ENCODE data around the gene MAP1A.

Gene MAP1A

DNA sequence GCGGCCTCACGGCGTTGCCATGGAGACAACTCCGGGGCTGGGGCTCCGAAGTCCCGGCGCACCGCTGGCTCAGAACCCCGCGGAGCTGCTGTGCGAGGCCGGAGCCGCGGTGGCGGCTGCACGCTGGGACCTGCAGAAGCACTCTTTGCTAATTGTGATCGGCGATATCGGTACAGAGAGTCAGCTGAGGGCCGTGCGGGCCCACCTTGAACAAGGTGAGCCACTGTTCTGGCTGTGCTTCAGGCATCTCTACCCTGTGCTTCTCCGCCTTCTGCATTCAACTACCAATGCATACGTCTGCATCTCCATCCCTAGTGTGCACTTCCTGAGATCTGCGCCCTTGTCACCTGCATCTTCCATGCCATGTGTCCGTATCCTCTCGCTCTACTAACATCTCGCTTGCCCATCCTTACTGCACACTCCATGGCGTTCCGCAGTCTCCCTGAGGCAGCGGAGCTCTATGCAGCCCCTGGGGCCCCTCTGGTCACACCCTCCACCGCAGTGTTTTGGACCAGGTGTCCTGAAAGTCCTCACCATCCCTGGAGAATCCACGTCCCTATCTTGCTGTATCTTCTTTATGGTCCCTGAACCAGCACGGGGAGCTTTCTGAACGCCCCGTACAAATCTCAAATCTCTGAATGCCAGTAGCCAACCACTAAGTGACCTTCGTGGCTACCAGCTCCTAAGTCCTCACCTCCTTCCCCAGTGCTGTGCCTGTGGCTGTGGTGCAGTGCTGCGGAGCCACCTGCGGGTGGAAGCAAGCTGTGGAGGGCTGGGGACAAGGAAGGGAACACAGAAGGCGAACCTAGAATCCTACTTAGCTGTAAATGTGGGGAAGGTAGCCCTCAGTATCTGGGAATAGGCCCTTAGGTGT, 6.2 kb upstream of the MAP1A start:
- DNase-seq, result peak; percentile 41

DNA sequence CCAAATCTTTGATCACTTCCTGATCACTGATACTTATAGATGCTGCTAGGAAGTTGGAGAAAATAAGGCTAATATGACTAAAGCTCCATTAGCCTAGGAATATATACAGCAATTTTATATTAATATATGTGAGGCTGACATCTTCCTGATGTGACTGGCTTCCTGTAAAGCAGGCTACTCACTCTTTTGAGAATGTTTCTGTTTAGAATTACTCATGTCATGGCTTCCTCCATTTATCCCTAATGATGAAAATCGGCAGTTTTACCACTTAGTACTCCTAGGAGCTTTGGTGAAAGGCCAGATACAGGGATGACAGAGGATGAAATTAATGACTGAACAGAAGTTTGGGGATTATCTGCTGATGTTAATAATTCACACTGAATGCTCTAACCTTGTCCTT, 3.9 kb upstream of the MAP1A start:
- no peak for DNase-seq

DNA sequence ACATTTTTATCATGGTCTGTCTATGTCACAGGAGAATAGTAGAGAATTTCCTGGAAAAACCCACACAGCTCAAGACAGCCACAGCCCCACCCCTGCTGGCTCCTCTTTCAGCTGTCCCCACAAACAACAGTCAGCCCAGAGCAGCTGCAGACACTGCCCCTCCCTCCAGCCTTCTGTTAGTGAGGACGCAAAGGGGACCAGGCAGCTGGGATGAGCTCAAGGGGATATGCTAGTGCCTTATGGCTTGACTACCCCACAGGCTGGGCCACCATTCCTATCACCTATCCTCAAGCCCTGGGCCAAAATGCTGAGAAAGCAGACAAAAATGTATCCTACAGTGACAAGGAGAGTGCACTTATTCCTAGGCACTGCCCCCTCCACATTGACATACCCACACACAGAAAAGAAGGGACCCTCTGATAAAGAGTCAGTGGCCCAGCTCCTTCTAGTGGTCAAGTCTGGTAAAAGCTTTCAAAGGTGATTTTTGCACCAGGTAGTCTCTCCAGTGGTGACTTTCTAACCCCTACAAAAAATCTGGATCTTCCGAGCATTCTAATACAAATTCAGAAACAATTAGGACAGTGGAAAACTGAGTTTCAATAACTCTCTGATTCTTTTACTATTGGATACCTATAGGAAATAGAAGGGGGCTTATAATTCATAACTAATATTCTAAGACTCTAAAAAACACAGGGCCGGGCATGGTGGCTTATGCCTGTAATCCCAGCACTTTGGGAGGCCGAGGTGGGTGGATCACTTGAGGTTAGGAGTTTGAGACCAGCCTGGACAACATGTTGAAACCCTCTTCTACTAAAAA, 3.0 kb upstream of the MAP1A start:
- peak; percentile 12 for DNase-seq

DNA sequence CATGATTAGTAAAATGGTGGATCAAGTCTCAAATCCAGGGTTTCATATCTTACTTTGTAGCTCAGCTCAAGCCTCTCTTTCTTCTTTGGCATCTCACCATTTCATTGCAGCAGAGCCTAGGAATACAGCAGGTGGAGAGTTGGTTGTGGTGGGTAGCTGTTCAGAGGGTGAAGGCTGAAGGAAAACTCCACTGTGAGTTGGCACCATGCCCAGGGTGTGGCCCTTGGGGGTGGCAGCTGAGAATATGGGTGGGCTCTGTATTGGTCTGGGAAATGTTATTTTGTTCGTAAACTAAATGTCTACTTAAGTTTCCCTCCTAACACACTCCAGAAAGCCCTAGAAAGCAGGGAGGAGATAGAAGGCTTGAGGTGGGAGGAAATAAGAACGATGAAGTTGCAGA, 1.7 kb upstream of the MAP1A start:
- DNase-seq, result no peak

DNA sequence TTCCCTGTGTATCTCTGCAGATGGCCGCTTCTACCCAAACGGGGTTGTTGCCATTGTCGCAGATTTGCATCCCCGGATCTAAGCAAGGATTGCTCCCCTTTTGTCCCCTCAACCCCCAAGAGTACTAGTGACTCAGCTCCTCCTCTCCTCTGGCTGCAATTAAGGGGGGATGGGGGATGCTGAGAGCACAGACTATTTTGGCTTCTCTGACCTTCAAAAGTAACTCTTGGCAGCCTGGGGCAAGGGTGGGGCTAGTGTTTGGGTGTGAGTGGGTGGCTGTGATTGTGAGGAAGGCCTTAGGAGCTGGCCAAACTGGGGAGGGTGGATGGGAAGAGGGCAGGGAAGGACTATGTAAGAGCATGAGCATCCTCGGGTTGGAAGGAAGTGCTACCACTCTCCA, 1.2 kb upstream of the MAP1A start:
- DNase-seq, result no peak

DNA sequence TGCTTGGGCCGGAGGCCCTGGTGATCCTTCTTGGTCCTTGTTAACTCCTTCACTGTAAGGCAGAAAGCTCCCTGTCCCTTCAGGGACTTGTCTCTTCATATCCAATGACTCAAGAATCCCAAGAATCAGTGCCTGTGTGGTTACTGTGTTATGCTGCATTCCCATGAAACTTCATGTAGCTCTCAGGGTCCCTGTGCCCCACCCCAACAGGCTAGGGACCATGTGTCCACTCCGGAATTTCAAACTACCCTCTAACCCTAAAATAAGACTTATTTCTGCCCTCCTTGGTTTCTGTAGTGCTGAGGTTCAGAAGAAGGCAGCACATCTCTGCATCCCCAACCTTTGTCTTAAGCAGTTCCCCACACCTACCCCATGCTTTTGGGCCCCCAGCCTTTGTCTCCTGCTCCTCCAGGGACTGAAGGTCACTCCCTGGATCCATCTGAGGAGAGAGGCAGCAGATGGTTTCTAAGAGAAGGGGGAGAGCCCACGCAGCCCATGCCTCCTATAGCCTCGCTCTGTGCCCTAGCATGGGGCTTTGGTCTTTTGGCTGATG, 531 bp upstream of the MAP1A start:
- DNase-seq, result no peak

DNA sequence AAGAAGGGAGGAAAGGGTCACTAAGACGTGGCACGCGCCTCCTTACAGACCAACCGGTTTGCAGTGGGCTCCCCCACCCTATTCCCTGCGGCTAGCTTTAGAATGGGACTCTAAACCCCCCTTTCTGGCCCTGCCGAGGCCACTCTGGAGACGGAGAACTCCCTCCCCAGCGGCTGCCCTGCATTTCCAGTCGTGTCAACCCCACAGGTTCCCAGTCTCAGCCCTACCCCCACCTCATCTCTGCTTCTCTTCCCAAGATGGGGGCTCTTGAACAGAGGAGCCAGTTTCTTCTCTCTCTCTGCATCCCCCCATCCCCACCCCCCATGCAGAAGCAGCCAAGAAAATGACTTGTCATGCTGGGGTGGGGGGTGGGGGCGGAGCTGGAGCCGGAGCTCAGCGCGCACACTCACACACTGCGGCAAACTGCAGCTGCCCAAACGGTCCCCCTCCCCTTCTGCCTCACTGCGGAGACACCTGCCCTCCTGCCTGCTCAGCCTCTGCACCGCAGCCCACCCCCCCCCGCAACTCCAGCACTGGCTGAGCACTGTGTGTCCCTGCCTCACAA, 871 bp downstream of the MAP1A start:
- no peak for DNase-seq

DNA sequence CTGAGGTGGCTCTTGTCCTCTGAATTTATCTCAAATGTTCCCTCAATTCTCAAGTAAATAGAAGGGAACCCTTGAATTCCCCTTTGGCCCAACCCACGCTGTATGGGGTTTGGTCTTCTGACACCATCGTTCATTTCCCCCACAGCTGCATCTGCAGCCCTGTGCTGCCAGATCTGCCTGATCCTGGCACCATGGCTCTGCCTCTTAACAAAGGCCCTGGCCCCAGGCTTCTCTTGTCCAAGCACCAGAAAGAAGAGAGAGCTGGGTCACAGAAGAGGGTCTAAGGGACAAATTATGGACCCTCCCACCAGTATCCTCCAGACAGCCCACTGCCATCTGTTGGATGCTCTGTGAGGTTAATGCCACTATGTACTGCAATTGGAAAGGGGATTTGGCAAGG, 1.8 kb downstream of the MAP1A start:
- DNase-seq, result no peak

DNA sequence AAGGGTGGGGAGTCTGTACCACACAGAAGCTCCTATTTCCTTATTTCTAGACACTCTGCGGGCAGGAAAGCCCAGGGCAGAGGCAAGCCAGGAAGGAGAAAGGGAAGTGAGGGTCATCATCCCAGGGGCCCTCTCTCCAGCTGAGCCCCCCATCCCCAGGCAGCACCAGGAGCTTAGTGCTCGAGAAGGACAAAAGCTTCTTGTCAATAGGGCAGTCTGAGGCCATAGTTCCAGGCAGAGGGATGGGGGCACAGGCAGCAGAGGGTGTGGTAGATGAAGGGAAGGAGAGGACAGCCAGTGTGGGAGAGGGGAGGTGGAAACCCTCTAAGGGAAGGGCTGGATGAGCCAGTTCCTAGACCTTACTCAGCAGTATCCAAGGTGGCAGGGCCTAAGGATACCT, 2.7 kb downstream of the MAP1A start:
- DNase-seq, result no peak

DNA sequence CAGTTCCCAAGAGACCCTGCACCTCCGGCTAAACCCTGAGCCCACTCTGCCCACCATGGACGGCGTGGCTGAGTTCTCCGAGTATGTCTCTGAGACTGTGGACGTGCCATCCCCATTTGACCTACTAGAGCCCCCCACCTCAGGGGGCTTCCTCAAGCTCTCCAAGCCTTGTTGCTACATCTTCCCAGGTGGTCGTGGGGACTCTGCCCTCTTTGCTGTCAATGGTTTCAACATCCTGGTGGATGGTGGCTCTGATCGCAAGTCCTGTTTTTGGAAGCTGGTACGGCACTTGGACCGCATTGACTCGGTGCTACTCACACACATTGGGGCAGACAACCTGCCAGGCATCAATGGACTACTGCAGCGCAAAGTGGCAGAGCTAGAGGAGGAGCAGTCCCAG, 4.0 kb downstream of the MAP1A start:
- no peak for DNase-seq

DNA sequence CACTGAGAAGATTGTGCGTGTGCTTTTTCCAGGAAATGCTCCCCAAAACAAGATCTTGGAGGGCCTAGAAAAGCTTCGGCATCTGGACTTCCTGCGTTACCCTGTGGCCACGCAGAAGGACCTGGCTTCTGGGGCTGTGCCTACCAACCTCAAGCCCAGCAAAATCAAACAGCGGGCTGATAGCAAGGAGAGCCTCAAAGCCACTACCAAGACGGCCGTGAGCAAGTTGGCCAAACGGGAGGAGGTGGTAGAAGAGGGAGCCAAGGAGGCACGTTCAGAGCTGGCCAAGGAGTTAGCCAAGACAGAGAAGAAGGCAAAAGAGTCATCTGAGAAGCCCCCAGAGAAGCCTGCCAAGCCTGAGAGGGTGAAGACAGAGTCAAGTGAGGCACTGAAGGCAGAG, 4.8 kb downstream of the MAP1A start:
- no peak for DNase-seq

DNA sequence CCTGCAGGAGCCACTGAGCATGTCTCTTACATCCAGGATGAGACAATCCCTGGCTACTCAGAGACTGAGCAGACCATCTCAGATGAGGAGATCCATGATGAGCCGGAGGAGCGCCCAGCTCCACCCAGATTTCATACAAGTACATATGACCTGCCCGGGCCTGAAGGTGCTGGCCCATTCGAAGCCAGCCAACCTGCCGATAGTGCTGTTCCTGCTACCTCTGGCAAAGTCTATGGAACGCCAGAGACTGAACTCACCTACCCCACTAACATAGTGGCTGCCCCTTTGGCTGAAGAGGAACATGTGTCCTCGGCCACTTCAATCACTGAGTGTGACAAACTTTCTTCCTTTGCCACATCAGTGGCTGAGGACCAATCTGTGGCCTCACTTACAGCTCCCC, 6.2 kb downstream of the MAP1A start:
- DNase-seq, result no peak

DNA sequence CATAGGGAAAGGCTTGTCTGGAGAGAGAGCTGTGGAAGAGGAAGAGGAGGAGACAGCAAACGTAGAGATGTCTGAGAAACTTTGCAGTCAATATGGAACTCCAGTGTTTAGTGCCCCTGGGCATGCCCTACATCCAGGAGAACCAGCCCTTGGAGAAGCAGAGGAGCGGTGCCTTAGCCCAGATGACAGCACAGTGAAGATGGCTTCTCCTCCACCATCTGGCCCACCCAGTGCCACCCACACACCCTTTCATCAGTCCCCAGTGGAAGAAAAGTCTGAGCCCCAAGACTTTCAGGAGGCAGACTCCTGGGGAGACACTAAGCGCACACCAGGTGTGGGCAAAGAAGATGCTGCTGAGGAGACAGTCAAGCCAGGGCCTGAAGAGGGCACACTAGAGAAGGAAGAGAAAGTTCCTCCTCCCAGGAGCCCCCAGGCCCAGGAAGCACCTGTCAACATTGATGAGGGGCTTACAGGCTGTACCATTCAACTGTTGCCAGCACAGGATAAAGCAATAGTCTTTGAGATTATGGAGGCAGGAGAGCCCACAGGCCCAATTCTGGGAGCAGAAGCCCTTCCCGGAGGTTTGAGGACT, 6.9 kb downstream of the MAP1A start:
- no peak for DNase-seq

DNA sequence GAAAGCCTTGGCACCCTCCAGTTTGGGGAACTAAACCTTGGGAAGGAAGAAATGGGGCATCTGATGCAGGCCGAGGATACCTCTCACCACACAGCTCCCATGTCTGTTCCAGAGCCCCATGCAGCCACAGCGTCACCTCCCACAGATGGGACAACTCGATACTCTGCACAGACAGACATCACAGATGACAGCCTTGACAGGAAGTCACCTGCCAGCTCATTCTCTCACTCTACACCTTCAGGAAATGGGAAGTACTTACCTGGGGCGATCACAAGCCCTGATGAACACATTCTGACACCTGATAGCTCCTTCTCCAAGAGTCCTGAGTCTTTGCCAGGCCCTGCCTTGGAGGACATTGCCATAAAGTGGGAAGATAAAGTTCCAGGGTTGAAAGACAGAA, 7.7 kb downstream of the MAP1A start:
- no peak for DNase-seq

DNA sequence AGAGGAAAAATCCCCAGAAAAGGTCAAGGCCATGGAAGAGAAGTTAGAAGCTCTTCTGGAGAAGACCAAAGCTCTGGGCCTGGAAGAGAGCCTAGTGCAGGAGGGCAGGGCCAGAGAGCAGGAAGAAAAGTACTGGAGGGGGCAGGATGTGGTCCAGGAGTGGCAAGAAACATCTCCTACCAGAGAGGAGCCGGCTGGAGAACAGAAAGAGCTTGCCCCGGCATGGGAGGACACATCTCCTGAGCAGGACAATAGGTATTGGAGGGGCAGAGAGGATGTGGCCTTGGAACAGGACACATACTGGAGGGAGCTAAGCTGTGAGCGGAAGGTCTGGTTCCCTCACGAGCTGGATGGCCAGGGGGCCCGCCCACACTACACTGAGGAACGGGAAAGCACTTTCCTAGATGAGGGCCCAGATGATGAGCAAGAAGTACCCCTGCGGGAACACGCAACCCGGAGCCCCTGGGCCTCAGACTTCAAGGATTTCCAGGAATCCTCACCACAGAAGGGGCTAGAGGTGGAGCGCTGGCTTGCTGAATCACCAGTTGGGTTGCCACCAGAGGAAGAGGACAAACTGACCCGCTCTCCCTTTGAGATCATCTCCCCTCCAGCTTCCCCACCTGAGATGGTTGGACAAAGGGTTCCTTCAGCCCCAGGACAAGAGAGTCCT, 9.0 kb downstream of the MAP1A start:
- no peak for DNase-seq

DNA sequence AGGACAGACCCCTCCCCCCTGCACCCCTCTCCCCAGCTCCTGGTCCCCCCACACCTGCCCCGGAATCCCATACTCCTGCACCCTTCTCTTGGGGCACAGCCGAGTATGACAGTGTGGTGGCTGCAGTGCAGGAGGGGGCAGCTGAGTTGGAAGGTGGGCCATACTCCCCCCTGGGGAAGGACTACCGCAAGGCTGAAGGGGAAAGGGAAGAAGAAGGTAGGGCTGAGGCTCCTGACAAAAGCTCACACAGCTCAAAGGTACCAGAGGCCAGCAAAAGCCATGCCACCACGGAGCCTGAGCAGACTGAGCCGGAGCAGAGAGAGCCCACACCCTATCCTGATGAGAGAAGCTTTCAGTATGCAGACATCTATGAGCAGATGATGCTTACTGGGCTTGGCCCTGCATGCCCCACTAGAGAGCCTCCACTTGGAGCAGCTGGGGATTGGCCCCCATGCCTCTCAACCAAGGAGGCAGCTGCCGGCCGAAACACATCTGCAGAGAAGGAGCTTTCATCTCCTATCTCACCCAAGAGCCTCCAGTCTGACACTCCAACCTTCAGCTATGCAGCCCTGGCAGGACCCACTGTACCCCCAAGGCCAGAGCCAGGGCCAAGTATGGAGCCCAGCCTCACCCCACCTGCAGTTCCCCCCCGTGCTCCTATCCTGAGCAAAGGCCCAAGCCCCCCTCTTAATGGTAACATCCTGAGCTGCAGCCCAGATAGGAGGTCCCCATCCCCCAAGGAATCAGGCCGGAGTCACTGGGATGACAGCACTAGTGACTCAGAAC, 9.8 kb downstream of the MAP1A start:
- no peak for DNase-seq

DNA sequence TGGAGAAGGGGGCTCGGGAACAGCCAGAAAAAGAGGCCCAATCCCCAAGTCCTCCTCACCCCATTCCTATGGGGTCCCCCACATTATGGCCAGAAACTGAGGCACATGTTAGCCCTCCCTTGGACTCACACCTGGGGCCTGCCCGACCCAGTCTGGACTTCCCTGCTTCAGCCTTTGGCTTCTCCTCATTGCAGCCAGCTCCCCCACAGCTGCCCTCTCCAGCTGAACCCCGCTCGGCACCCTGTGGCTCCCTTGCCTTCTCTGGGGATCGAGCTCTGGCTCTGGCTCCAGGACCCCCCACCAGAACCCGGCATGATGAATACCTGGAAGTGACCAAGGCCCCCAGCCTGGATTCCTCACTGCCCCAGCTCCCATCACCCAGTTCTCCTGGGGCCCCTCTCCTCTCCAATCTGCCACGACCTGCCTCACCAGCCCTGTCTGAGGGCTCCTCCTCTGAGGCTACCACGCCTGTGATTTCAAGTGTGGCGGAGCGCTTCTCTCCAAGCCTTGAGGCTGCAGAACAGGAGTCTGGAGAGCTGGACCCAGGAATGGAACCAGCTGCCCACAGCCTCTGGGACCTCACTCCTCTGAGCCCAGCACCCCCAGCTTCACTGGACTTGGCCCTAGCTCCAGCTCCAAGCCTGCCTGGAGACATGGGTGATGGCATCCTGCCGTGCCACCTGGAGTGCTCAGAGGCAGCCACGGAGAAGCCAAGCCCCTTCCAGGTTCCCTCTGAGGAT, 10.6 kb downstream of the MAP1A start:
- DNase-seq, result no peak

DNA sequence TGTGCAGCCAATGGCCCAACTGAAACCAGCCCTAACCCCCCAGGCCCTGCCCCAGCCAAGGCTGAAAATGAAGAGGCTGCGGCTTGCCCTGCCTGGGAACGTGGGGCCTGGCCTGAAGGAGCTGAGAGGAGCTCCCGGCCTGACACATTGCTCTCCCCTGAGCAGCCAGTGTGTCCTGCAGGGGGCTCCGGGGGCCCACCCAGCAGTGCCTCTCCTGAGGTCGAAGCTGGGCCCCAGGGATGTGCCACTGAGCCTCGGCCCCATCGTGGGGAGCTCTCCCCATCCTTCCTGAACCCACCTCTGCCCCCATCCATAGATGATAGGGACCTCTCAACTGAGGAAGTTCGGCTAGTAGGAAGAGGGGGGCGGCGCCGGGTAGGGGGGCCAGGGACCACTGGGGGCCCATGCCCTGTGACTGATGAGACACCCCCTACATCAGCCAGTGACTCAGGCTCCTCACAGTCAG, 11.2 kb downstream of the MAP1A start:
- no peak for DNase-seq

DNA sequence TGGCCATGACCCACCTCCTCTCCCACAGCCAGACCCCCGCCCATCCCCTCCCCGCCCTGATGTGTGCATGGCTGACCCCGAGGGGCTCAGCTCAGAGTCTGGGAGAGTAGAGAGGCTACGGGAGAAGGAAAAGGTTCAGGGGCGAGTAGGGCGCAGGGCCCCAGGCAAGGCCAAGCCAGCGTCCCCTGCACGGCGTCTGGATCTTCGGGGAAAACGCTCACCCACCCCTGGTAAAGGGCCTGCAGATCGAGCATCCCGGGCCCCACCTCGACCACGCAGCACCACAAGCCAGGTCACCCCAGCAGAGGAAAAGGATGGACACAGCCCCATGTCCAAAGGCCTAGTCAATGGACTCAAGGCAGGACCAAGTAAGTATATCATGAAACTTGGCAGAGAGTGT, 11.7 kb downstream of the MAP1A start:
- DNase-seq, result no peak

DNA sequence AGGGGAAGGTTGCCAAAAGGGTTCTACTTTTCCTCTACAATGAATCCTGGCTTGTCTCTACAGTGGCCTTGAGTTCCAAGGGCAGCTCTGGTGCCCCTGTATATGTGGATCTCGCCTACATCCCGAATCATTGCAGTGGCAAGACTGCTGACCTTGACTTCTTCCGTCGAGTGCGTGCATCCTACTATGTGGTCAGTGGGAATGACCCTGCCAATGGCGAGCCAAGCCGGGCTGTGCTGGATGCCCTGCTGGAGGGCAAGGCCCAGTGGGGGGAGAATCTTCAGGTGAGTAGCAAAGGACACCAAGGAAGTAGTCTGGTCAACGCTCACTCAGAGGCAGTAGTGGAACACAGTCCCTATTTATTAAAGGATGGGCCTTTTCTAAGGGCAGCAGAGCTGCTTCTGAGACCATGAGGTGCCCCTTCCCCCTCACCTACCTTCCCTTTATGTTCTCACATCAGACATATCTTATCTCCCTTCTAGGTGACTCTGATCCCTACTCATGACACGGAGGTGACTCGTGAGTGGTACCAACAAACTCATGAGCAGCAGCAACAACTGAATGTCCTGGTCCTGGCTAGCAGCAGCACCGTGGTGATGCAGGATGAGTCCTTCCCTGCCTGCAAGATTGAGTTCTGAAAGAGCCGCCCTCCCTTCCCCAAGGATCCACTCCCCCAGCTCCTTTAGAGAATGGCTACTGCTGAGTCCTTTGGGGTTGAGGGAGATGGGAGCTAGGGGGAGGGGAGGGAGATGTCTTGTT, 12.4 kb downstream of the MAP1A start:
- DNase-seq, result no peak
